GM12878 (cell line): ENCODE results near the gene TRIM16.
"Not testable (repeated sequence)": the region's sequence is repeated elsewhere in the genome, so short reads cannot be mapped to it uniquely, and the experiment has no call there.

Source experiments
- CEBPB ChIP-seq, 2 experiments: fragments of 150-350 bp in 1 of 2; IDR thresholded peaks; 2 replicates each; pipeline ENCODE4 v1.6.1; 2012 to 2014; ENCODE audit warnings: low read depth in 2 of 2, low read length in 2 of 2, borderline replicate concordance in 1 of 2, inconsistent platforms in 1 of 2
- ZBTB33 ChIP-seq: fragments of 450-650 bp; IDR thresholded peaks from 2 replicates; pipeline ENCODE4 v1.6.1; 2017; ENCODE audit warnings: mild to moderate bottlenecking

- not testable (repeated sequence) for TF ChIP-seq CEBPB (IDR thresholded peaks at IDR 0.05; ENCODE audit: borderline replicate concordance in 1 of 2, low read depth in 2 of 2, low read length in 2 of 2); ZBTB33
Measured at GRCh38 chr17:15731900-15732299, 47.8 kb upstream of the TRIM16 start, which contains the start of gene TBC1D26.
